Jurkat, Clone E6-1 (cell line): Measurements from ENCODE around the gene TXNDC9. TPM values are rescaled to one million over a fixed set of nuclear protein-coding genes. Genes with fewer than 3 reads are reported as not detected.
A peak's percentile ranks its signal among the peaks of the same experiment; 100 is the strongest.
"Not testable (repeated sequence)": the region's sequence is repeated elsewhere in the genome, so short reads cannot be mapped to it uniquely, and the experiment has no call there.

Source experiments
- DNase-seq: peaks from one replicate; pipeline ENCODE4 v3.0.0-alpha.2; 2011; ENCODE audit warnings: low read depth, low spot score
- H3K4me3 ChIP-seq: 2 replicates; pipeline ENCODE4 v1.5.1; 2011; ENCODE audit warnings: mild to moderate bottlenecking, low read length, control low read depth, moderate library complexity
- polyA plus RNA-seq: library from polyadenylated mRNA; unstranded; fragments of >200 nt; gene quantifications from one replicate; pipeline ENCODE4 v1.2.1, GENCODE V29; 2012; ENCODE audit warnings: missing spikeins; ENCODE audit not compliant: insufficient read length, insufficient read depth

Gene TXNDC9, protein sequence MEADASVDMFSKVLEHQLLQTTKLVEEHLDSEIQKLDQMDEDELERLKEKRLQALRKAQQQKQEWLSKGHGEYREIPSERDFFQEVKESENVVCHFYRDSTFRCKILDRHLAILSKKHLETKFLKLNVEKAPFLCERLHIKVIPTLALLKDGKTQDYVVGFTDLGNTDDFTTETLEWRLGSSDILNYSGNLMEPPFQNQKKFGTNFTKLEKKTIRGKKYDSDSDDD
- 28.6 TPM for polyA plus RNA-seq

DNA sequence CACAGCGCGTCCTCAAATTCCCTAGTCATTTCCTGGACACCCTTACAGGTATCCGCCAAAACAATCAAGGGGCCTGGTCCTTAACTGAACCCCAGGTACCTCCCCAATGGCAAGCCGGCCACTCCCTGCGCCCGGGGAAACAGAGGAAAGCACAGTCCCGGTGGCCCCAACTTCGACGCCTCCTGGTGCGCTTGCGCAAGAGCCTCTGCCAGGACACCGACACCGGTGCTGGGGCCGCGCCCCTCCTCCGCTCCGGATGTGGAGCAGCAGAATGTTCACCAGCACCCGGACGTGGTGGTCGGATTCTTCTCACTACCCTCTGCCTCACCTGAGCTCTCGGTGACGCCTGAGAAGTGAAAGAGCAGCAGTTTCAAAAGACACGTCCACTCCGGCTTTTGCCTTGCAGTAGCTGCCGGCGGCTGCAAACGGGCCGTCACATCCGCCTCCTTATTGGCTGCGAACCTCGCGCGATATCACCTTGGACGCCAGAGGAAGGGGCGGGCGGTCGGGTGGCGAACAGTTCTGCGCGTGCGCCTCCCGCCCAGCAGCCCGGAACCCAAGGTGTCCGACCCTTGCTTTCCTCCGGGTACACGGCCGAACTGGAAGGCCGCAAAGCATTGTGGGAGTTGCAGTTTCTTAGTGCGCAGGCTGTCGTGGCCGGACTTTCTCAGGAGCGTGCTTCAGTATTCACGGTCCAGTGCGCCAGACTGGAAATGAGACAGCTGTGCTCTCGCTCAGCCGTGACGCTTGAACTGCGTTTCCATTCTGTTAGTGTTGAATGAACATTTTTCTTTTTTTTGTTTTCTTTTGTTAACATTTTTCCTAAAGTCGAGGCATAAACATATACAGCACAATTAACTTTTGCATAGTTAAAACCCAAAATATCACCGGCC is at the start of gene TXNDC9:
Gene TXNDC9, minus strand, starts transcription at position 423 of the 893 bp plus-strand sequence. CDS start 3,123 bp downstream, outside the sequence.
- peak; percentile 98 for DNase-seq
- H3K4me3 ChIP-seq: peak within 1 kb of the TSS; percentile 96

DNA sequence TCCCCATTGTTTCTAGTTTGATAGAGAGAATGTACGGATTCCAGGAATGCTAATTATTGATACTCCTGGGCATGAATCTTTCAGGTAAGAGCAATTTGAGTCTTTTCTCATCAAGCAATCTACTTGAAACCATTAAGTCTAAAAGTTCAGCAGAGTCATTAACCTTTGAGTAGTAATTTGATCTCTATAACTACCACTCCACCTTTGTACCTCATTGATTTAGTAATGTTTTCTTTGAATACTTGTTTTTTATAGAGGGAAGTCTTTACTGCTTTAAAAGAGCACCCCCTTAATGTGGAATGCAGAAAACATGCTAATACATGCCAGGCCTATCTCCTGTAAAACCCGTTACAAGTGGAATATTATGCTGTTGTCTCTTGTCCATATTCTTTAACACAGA is 46.0 kb upstream of the TXNDC9 start:
- no peak overlapping the region for H3K4me3 ChIP-seq
- DNase-seq: no peak

DNA sequence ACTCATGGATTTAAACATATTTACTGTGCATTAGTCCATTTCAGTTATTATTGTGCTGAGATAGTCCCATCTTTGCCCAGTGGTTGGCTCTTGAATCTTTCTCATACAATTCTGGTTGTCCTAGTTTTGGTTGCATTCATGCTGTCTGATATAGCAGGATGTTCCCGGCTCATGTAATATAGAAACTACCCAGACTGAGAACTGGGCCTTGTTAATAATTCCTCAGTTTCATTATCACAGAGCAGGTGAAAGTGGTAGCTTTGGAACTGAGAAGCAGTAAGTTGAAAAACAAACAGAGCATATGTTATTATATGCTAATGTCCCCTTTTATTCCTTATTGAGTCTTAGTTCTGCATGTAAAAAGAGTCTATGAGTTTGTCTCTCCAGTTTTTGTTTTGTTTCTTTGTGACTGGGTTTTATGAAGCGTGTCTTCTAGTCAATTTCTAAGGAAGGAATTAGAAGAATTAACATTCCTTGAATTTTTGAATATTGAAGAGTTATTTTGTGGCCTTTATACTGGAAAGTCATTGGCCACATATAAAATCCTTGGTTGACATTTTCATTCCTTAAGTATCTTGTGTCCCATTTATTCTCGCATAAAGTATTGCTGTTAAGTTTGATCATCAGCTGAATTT is 44.4 kb upstream of the TXNDC9 start:
- DNase-seq: no peak
- H3K4me3 ChIP-seq: no peak overlapping the region

DNA sequence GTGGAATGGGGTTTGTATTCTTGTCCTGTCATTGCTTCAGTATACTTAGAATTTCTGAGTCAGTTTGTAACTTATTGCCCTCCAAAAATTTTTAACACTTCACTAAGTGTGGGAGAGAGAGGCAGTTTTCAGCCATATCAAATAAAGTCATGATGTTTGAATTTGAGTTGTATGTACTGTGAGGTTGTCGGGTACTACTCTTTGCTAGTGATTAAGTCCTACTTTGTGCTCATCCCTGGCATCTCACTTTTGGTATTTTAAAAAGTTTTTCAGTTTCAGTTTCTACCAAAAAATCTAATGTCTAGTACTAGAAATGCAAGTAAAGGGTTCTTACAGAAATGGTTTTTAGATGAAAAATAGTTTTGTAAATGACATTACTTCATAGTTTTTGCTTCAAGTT is 41.7 kb upstream of the TXNDC9 start:
- DNase-seq: no peak
- H3K4me3 ChIP-seq: no peak overlapping the region

DNA sequence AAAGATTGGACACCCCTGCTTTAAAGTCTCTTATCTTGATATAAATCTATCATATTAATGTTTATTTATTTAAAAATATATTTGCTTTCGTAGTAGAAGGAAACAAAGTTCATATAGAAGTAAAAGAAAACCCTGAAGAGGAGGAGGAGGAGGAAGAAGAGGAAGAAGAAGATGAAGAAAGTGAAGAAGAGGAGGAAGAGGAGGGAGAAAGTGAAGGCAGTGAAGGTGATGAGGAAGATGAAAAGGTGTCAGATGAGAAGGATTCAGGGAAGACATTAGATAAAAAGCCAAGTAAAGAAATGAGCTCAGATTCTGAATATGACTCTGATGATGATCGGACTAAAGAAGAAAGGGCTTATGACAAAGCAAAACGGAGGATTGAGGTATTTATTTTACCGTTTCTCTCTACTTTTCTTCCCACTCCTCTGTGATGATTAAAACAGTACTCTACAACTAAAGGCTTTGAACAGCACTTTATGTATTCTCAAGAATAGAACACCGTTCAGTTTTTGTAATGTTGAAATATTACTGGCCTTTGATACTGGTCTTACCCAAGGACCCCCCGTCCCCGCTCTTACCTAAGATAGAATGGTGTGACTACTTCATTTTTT is 40.2 kb upstream of the TXNDC9 start:
- no peak for DNase-seq
- no peak overlapping the region for H3K4me3 ChIP-seq

DNA sequence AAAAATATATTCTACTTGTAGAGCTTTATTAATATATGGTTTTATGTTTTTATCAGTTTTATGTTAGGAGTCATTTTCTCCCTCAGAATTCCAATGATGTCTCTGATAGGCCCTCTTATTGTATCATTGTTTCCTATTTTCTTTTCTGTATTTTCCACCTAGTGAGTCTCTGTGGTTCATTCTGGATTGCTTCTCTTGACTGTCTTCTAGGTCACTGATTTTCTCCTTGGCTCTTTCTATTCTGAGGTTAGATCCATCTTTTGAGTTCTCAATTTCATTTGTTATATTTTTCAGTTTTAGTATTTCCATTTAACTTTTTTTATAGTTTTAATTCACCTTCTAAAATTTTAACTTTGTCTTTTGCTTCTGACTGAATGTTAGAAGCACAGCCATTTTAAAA is 38.6 kb upstream of the TXNDC9 start:
- H3K4me3 ChIP-seq: no peak overlapping the region

DNA sequence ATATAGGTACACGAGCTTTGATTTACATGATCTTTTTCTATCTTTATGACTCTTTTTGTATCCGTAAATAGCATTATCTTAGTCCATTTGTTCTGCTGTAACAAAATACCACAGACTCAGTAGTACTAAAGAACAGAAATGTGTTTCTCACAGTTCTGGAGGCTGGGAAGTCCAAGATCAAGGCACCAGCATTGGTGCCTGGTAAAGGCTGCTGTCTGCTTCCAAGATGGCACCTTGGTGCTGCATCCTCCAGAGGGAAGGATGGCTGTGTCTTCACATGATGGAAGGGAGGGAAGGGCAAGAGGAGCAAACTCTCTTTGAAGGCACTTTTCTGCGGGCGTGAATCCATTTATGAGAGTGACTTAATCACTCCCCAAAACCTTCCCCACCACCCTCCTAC is 37.0 kb upstream of the TXNDC9 start:
- DNase-seq: no peak
- no peak overlapping the region for H3K4me3 ChIP-seq

More for the DNA sequence above, 38.6 kb upstream of the TXNDC9 start:
- DNase-seq: no peak

DNA sequence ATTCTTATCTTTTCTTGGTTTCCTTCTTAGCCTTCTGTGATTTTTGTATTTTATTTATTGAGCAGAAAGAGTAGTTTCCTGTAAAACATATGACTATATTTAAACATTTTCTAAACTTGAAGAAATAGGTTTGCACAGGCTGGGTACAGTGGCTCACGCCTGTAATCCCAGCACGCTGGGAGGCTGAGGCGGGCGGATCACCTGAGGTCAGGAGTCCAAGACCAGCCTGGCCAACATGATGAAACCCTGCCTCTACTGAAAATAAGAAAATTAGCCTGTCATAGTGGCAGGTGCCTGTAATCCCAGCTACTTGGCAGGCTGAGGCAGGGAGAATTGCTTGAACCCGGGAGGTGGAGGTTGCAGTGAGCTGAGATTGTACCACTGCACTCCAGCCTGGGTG is 32.7 kb upstream of the TXNDC9 start:
- H3K4me3 ChIP-seq, DNase-seq: not testable (repeated sequence)

DNA sequence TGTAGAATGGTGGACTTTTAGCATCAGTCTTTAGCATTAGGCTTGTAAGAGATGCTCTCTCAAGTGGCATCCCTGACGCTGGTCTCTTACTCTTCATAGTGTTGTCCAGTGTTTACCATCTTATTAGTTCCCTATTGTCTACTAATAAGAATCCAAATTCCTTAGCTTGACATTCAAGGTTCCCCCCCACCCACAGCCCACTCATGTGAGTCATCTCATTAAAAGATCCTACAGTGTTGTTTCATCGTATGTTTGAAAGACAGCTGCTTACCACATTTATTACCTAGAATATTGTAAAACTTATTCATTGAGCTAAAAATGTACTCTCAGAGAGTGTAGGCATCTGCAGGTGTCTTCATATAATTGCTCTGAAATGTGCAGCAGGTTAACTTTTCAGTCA is 29.5 kb upstream of the TXNDC9 start:
- DNase-seq: no peak
- no peak overlapping the region for H3K4me3 ChIP-seq

DNA sequence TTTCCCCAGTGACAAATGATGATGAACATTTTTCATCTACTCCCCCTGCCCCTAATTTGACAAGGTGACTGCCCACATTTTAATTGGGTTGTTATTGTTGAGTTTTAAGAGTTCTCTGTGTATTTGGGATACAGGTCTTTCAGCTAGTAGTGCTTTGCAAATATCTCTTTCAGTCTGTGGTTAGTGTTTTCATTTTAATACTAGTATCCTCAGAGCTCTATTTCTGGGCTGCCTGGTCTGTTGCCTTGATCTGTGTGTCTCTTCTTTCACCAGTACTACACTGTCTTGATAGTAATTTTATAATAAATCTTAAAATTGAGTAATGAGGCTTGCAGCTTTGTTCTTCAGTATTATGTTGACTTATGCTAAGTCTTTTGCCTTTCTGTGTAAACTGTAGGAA is 20.7 kb upstream of the TXNDC9 start:
- no peak overlapping the region for H3K4me3 ChIP-seq
- no peak for DNase-seq

DNA sequence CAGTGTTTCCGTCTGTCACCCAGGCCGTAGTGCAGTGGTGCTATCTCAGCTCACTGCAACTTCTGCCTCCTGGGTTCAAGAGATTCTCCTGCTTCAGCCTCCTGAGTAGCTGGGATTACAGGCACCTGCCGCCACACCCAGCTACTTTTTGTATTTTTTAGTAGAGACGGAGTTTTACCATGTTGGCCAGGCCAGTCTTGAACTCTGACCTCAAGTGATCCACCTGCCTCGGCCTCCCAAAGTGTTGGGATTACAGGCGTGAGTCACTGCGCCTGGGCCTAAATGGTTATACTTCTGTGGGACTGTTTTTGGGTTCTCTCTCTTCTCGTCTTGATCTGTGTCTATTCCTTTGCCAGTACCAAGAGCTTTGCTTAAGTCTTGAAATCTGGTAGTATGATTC is 18.7 kb upstream of the TXNDC9 start:
- H3K4me3 ChIP-seq, DNase-seq: not testable (repeated sequence)

DNA sequence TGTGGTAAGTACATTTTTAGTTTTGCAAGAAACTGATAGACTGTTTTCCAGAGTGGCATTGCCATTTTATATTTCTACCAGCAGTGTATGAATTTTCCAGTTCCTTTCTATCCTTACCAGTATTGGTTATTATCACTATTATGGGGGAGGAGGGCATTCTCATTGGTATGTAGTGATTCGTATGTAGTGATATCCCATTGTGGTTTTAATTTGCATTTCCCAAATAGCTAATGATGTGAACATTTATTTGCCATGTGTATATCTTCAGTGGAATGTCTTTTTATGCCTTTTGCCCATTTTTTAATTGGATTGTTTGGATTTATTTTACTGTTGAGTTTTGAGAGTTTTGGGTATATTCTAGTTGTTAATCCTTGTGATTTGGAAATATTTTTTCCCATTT is 17.9 kb upstream of the TXNDC9 start:
- H3K4me3 ChIP-seq: no peak overlapping the region
- no peak for DNase-seq

DNA sequence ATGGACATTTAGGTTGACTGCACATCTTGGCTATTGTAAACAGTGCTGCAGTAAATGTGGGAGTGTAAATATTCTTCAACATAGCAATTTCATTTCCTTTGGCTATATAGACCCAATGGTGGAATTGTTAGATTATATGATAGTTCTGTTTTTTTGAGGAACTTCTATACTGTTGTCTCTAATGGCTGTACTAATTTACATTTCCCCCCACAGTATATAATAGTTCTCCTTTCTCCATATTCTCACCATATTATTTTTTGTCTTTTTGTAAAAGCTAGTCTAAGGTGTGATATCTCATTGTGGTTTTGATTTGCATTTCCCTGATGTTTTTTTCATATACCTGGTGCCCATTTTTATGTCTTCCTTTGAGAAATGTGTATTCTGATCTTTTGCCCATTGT is 14.1 kb upstream of the TXNDC9 start:
- DNase-seq: no peak
- H3K4me3 ChIP-seq: no peak overlapping the region

DNA sequence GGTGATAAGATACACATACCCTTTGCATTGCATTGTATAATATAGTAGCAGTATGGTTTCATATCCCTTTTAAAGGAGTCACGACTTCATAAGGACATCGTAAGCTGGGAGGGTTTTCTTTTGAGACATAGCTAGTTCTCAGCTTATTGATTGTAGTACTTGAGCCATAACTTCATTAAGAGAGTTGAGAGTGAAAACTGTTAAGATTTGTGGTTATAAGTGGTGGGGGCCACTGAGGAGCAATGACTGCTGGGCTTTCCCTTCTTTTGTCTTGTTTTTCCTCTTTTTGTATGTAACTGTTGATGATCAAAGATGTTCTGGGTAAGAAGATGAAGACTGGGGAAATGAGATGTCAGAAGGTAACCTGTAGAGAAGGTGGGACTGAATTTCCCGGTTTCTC is 12.0 kb upstream of the TXNDC9 start:
- no peak overlapping the region for H3K4me3 ChIP-seq
- DNase-seq: no peak

DNA sequence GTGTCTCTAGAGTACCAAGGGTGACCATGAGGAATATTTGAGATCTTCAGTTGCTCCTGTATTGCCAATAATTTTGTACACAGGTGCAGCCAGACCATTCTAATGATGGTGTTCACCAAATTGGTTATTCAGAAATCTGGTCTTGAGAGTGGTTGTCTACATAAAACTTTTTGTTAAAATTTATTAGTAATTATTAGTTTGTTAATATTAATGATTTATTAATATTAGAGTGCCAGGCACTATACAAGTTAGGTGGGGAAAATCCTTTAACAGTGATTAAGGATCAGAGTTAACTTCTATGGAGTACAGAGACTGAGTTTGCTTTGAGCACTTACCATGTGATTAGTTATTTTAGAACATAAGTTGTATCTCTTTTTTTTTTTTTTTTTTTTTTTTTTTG is 10.1 kb upstream of the TXNDC9 start:
- H3K4me3 ChIP-seq: no peak overlapping the region
- no peak for DNase-seq

DNA sequence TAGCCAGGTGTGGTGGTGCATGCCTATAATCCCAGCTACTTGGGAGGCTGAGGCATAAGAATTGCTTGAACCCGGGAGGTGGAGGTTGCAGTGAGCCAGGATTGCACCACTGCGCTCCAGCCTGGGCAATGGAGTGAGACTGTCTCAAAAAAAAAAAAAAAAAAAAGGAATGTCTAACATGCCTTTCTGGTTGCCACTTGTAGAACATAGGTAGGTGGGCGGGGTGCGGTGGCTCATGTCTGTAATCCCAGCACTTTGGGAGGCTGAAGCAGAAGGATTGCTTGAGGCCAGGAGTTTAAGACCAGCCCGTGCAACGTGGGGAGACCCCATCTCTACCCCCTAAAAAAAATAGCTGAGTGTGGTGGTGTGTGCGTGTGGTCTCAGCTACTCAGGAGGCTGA is 9.3 kb upstream of the TXNDC9 start:
- not testable (repeated sequence) for DNase-seq, H3K4me3 ChIP-seq

DNA sequence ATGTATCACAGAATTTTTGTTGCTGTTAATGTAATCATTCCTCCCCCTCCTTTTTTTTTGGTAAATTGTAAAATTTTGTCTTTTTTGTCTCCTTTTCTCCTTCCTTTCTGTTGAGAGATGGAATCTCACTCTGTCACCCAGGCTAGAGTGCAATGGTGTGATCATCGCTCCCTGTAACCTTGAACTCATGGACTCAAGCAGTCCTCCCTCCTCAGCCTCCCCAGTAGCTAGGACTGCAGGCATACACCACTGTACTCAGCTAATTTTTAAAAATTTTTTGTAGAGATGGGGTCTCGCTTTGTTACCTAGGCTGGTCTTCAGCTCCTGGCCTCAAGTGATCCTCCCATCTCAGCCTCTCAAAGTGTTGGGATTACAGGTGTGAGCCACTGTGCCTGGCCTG is 6.4 kb upstream of the TXNDC9 start:
- no peak overlapping the region for H3K4me3 ChIP-seq
- DNase-seq: no peak

DNA sequence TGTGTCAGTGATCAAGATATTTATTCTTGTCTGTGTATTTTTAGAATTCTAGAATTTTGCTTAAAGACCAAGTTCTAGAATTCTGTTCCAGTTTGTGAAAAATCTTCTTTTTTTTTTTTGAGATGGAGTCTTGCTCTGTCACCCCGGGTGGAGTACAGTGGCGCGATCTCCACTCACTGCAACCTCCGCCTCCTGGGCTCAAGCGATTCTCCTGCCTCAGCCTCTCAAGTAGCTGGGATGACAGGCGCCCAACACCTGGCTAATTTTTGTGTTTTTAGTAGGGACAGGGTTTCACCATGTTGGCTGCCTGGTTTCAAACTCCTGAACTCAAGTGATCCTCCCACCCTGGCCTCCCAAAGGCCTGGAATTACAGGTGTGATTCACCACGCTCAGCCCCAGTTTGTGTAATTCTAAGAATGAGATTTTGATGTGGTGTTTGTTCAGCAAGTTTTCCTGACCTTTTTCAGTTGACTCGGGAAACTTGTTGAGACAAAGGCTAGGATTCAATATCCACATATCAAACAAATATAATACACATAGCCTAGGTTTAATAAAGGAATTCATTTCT is 4.6 kb upstream of the TXNDC9 start:
- no peak for DNase-seq
- no peak overlapping the region for H3K4me3 ChIP-seq

DNA sequence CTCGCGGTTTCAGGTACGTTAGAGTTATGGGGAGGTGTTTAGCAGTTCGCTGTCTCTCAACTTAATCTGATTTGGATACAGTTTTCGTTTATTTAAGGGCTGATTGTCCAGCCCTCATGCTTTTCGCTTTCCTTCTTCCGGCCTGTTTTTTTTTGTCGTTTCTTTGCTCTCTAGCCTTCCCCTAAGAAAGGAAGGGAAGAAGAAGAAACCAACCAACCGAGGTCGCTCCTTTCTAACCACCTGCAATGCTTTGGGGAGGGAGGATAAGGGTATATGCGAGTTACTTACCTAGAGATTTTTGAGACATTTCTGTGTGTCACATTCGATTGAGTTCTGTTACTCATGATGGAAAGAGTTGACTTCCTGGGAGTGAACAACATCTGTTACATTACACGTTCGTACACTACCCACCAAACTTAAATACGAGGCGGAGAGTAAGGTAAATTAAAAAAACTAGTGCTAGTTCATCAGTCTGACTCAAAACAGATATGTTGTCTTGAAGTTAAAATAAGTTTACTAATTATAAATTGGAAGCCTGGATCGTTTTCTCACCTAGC is 2.0 kb upstream of the TXNDC9 start:
- DNase-seq: peak; percentile 24
- peak overlapping the region; percentile 96 for H3K4me3 ChIP-seq
